ENCODE measurements around the gene CCAR1. TPM values are rescaled to one million over a fixed set of nuclear protein-coding genes. Genes with fewer than 3 reads are reported as not detected.
A peak's percentile ranks its signal among the peaks of the same experiment; 100 is the strongest.
"Not testable (repeated sequence)": the region's sequence is repeated elsewhere in the genome, so short reads cannot be mapped to it uniquely, and the experiment has no call there.

CCAR1 gene
- total RNA-seq, 6 experiments from 2014 or later = 16.9 to 30.6 (median 22.4) TPM

- ATAC-seq = peak; percentile 36 to 71 (median 46)
- Histone ChIP-seq H3K27ac (no peak overlapping the region), H3K4me3 (no peak overlapping the region), H3K4me1 (peaks cover 0 to 3% (median 0%) of the 10 kb centered on the region in 4 donors), H3K9me3 (no peaks in the 10 kb centered on the region), H3K36me3 (peaks cover 5 to 80% (median 47%) of the 10 kb centered on the region in 4 donors), H3K27me3 (no peaks in the 10 kb centered on the region)
- intact Hi-C loops (cut with DNase I) = no loop called here
- TF ChIP-seq CTCF (IDR thresholded peaks at IDR 0.05) (no peak), POLR2A (IDR thresholded peaks at IDR 0.05) (no peak)
- 37% methylated on average over 5 of the region's 5 CpGs for WGBS (ENCODE audit: insufficient coverage, low coverage, low lambda C conversion rate, missing lambda C conversion rate)
- no peak for DNase-seq
These were observed 38.9 kb downstream of the CCAR1 start for GRCh38 chr10:68759967-68760366.

DNA sequence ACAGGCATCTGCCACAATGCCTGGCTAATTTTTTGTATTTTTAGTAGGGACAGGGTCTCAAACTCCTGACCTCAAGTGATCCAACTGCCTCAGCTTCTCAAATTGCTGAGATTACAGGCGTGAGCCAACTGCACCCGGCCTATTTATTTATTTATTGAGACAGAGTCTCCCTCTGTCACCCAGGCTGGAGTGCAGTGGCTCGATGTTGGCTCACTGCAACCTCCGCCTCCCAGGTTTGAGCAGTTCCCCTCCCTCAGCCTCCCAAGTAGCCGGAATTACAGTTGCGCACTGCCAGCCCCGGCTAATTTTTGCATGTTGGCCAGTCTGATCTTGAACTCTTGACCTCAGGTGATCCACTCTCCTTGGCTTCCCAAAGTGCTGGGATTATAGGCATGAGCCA is 46.4 kb downstream of the CCAR1 start:
- H3K4me3 ChIP-seq; ATAC-seq; intact Hi-C loops (cut with DNase I); H3K27me3 ChIP-seq; H3K4me1 ChIP-seq; DNase-seq; H3K9me3 ChIP-seq; H3K27ac ChIP-seq: not testable (repeated sequence)
- 75% methylated on average over 3 of the region's 7 CpGs for WGBS (ENCODE audit: insufficient coverage, low coverage, low lambda C conversion rate, missing lambda C conversion rate)
- H3K36me3 ChIP-seq = peaks cover 14 to 91% (median 45%) of the 10 kb centered on the region in 4 donors

DNA sequence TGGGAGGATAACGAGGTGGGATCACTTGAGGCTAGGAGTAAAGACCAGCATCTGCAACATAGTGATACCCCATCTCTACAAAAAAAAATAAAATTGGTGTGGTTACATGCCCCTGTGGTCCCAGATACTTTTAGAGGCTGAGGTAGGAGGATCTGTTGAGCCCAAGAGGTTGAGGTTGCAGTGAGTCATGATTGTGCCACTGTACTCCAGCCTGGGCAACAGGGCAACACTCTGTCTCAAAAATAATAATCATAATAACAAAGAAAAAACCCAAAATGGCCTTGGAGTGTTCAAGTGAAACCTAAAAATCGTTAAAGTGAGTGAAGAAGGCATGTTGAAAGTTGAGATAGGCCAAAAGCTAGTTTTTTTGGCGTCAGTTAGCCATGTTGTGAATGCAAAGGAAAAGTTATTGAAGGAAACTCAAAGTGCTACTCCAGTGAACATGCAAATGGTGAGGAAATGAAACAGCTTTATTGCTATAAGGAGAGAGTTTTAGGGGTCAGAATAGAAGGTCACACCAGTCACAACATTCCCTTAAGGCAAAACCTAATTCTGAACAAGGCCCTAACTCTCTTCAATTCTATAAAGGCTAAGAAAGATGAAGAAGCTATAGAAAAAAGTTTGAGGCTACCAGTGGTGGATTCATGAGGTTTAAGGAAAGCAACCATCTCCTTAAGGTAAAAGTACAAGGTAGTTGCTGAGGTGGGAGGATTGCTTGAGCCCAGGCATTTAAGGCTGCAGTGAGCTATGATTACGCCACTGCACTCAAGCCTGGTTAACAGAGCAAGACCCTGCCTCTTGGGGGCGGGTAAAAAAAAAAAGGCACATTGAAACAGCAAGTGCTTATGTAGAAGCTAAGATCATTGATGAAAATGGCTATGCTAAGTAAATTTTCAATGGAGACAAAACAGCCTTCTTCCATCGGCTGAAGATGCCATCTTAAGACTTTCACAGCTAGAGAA is 60.9 kb downstream of the CCAR1 start:
- Histone ChIP-seq H3K4me3 (no peak overlapping the region), H3K36me3 (peaks cover 9 to 51% (median 19%) of the 10 kb centered on the region in 4 donors), H3K4me1 (no peaks in the 10 kb centered on the region), H3K27ac (no peak overlapping the region), H3K9me3 (no peaks in the 10 kb centered on the region), H3K27me3 (no peaks in the 10 kb centered on the region)
- TF ChIP-seq POLR2A (IDR thresholded peaks at IDR 0.05) (no peak), CTCF (IDR thresholded peaks at IDR 0.05) (no peak)
- DNase-seq (no peak), ATAC-seq (no peak)
- WGBS (ENCODE audit: insufficient coverage, low coverage, low lambda C conversion rate, missing lambda C conversion rate) = 91% methylated on average over 6 of the region's 6 CpGs
- intact Hi-C loops (cut with DNase I) = no loop called here

DNA sequence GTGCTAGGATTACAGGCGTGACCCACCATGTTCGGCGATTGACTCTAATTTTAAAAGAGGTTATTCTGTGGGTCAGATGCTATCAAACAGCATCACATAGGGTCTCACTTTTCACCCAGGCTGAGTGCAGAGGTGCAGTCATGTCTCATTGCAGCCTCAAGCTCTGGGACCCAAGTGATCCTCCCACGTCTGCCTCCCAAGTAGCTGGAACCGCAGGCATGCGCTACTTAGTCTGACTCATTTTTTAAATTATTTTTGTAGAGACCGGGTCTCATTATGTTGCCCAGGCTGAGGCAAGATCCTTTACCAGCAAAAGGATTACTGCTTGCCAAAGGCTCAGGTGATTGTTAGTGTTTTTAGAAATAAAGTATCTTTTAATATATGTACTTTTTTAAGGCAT is 63.4 kb downstream of the CCAR1 start:
- no peak overlapping the region for H3K27ac ChIP-seq
- DNase-seq = no peak
- intact Hi-C loops (cut with DNase I) = no loop called here
- H3K9me3 ChIP-seq = no peaks in the 10 kb centered on the region
- H3K36me3 ChIP-seq = peaks cover 9 to 57% (median 25%) of the 10 kb centered on the region in 4 donors
- H3K27me3 ChIP-seq = no peaks in the 10 kb centered on the region
- H3K4me3 ChIP-seq = no peak overlapping the region
- no peak for ATAC-seq
- TF ChIP-seq CTCF (IDR thresholded peaks at IDR 0.05) = no peak
- no peak for TF ChIP-seq POLR2A (IDR thresholded peaks at IDR 0.05)
- no peaks in the 10 kb centered on the region for H3K4me1 ChIP-seq
- WGBS (ENCODE audit: insufficient coverage, low coverage, low lambda C conversion rate, missing lambda C conversion rate) = 93% methylated on average over 4 of the region's 7 CpGs

DNA sequence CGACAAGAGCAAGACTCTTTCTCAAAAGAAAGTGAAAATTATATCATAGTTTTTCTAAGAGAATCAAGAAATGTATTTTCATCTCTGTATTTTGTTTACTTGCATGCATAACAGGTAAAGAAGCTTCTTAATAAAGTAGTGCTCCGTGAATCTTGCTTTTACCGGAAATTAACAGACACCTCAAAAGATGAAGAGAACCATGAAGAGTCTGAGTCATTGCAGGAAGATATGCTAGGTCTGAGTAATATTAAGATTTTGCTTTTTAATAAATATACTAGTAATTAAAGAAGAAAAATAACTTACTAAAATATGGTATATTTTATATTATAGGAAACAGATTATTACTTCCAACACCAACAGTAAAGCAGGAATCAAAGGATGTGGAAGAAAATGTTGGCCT is 66.8 kb downstream of the CCAR1 start:
- H3K27me3 ChIP-seq = no peaks in the 10 kb centered on the region
- no peak for DNase-seq
- H3K36me3 ChIP-seq = peaks cover 9 to 66% (median 36%) of the 10 kb centered on the region in 4 donors
- TF ChIP-seq CTCF (IDR thresholded peaks at IDR 0.05) (no peak), POLR2A (IDR thresholded peaks at IDR 0.05) (no peak)
- intact Hi-C loops (cut with DNase I) = no loop called here
- no peaks in the 10 kb centered on the region for H3K4me1 ChIP-seq
- H3K4me3 ChIP-seq = no peak overlapping the region
- no peak for ATAC-seq
- WGBS (ENCODE audit: insufficient coverage, low coverage, low lambda C conversion rate, missing lambda C conversion rate) = 64% methylated on average over 3 of the region's 3 CpGs
- H3K27ac ChIP-seq = no peak overlapping the region
- H3K9me3 ChIP-seq = no peaks in the 10 kb centered on the region
